Measurements from ENCODE around the gene ASS1. TPM values are rescaled to one million over a fixed set of nuclear protein-coding genes. Genes with fewer than 3 reads are reported as not detected.

Gene ASS1
- total RNA-seq, 6 donors from 2014 or later, result 31.4 to 104 (median 66.3) TPM

DNA sequence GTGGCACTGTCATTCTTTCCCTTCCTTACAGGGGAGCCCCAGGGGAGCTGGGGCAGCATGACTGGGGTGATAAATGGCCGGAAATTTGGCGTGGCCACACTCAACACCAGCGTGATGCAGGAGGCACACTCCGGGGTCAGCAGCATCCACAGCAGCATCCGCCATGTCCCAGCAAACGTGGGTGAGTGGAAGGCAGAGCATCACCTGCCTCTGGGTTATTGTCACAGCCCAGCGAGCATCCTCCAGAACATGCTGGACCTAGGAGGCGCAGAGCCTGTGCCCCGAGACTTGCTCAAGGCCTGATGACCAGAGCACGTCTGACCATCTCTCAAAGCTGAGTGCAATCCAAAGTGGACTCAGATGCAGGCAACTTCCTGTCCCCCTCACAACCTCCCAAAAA, 22.2 kb upstream of the ASS1 start:
- Histone ChIP-seq H3K27me3 (no peaks in the 10 kb centered on the region), H3K4me1 (peaks cover 0 to 5% (median 2%) of the 10 kb centered on the region in 4 donors), H3K9me3 (no peaks in the 10 kb centered on the region), H3K36me3 (no peaks in the 10 kb centered on the region), H3K27ac (no peak overlapping the region), H3K4me3 (no peak overlapping the region)
- DNase-seq (no peak), ATAC-seq (ENCODE audit: low FRiP score in 2 of 2) (no peak)
- TF ChIP-seq POLR2AphosphoS5 (IDR thresholded peaks at IDR 0.05) (no peak), EP300 (IDR thresholded peaks at IDR 0.05) (no peak), POLR2A (IDR thresholded peaks at IDR 0.05) (no peak)
- TF ChIP-seq, protein P1, sequence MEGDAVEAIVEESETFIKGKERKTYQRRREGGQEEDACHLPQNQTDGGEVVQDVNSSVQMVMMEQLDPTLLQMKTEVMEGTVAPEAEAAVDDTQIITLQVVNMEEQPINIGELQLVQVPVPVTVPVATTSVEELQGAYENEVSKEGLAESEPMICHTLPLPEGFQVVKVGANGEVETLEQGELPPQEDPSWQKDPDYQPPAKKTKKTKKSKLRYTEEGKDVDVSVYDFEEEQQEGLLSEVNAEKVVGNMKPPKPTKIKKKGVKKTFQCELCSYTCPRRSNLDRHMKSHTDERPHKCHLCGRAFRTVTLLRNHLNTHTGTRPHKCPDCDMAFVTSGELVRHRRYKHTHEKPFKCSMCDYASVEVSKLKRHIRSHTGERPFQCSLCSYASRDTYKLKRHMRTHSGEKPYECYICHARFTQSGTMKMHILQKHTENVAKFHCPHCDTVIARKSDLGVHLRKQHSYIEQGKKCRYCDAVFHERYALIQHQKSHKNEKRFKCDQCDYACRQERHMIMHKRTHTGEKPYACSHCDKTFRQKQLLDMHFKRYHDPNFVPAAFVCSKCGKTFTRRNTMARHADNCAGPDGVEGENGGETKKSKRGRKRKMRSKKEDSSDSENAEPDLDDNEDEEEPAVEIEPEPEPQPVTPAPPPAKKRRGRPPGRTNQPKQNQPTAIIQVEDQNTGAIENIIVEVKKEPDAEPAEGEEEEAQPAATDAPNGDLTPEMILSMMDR (IDR thresholded peaks at IDR 0.05), result no peak
- WGBS, 2 donors, result 71 to 94% methylated on average over 6 to 9 of the region's 10 CpGs

DNA sequence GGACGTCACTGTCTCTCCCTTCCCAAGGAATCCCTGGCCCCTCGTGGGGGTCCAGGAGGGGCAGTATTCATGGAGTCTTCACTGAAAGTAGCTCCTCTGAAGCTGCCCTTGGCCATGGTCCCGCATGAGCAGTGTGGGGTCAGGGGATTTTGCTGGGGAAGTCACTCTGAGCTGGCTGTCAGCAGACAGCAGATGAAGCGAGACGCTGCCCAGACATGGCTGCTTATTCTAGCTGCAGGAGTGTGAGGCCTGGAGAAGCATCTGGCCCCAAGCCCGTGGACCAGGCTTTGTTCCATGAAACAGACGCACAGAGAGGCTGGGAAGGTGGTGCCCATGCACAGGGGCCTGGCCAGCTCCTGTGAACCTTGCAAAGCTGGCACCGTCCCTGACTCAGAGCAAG, 21.5 kb upstream of the ASS1 start:
- H3K27ac ChIP-seq, result no peak overlapping the region
- TF ChIP-seq POLR2AphosphoS5 (IDR thresholded peaks at IDR 0.05) (no peak), POLR2A (IDR thresholded peaks at IDR 0.05) (no peak), EP300 (IDR thresholded peaks at IDR 0.05) (no peak)
- TF ChIP-seq, protein P1 (IDR thresholded peaks at IDR 0.05), result no peak
- no peaks in the 10 kb centered on the region for H3K9me3 ChIP-seq
- WGBS, 2 donors, result 65 to 81% methylated on average over 5 to 8 of the region's 8 CpGs
- peaks cover 0 to 5% (median 2%) of the 10 kb centered on the region in 4 donors for H3K4me1 ChIP-seq
- ATAC-seq (ENCODE audit: low FRiP score in 2 of 2) (no peak), DNase-seq (no peak)
- H3K27me3 ChIP-seq, result no peaks in the 10 kb centered on the region
- H3K36me3 ChIP-seq, result no peaks in the 10 kb centered on the region
- no peak overlapping the region for H3K4me3 ChIP-seq

DNA sequence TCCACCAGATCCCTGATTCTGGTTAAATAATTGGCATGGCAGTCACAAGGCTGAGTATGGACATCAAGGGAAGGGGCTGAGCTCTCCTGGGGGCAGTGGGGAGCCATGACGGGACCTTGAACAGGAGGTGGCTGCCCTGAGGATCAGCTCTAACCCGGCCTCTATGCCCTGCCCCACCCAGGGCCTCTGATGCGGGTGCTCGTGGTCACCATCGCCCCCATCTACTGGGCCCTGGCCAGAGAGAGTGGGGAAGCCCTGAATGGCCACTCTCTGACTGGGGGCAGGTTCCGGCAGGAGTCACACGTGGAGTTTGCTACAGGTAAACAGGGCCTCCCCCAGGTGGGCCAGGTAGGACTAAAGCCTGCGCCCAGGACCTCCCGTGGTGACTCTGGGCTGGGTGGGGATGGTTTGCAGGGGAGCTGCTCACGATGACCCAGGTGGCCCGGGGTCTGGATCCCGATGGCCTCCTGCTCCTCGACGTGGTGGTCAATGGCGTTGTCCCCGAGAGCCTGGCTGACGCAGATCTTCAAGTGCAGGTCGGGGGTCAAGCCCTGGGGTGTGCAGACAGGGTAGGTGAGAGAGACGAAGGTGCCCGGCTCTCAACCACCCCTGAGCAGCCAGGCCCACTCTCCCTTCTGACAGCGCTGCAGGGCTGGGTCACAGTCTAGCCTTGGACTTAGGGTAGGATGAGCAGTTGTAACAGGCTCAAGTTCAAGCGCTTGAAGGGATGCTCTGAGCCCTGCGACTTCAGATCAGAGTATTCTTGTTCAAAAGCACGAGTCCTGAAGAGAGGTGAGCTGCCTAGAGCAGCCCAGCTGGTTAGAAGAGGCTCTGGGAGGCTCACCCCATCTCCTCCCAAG, 19.9 kb upstream of the ASS1 start:
- H3K4me1 ChIP-seq, result peaks cover 0 to 5% (median 2%) of the 10 kb centered on the region in 4 donors
- ATAC-seq (ENCODE audit: low FRiP score in 2 of 2), result no peak
- TF ChIP-seq, protein P1 (IDR thresholded peaks at IDR 0.05), result no peak
- no peak for TF ChIP-seq POLR2A (IDR thresholded peaks at IDR 0.05)
- no peak for TF ChIP-seq EP300 (IDR thresholded peaks at IDR 0.05)
- no peak for TF ChIP-seq POLR2AphosphoS5 (IDR thresholded peaks at IDR 0.05)

DNA sequence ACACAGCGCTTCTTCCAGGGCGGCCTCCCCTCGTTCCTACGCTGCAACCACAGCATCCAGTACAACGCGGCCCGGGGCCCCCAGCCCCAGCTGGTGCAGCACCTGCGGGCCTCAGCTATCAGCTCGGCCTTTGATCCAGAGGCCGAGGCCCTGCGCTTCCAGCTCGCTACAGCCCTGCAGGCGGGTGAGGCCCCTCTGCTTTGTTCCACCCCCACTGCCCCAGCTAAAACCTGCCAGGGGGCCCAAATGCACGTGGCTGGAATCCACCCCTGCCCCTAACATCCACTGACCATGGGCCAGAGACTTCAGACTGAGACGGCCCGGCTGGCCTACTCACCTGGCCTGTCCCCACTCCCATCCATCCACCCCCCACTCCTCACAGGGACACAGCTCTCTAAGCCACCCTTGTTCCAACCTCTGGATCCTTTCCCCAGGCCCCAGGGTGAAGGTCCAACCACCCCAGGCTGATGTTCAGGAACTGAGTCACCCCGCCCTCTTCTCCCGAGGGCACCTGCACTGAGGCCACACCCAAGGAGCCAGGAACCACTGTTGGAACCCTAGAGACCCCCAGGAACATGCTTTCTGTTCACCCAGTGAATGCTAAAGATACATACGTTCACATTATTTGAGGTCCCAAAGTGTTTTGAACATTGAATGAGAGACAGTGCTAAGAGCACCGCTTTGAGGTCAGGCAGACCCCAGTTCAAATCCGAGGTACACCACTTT, 18.9 kb upstream of the ASS1 start:
- Histone ChIP-seq H3K9me3 (peaks cover 0 to 7% (median 3%) of the 10 kb centered on the region in 4 donors), H3K36me3 (no peaks in the 10 kb centered on the region), H3K27me3 (no peaks in the 10 kb centered on the region), H3K4me3 (no peak overlapping the region), H3K4me1 (peaks cover 0 to 5% (median 2%) of the 10 kb centered on the region in 4 donors), H3K27ac (no peak overlapping the region)
- no peak for TF ChIP-seq POLR2A (IDR thresholded peaks at IDR 0.05)
- no peak for TF ChIP-seq POLR2AphosphoS5 (IDR thresholded peaks at IDR 0.05)
- TF ChIP-seq, protein P1 (IDR thresholded peaks at IDR 0.05), result no peak
- TF ChIP-seq EP300 (IDR thresholded peaks at IDR 0.05), result no peak
- ATAC-seq (ENCODE audit: low FRiP score in 2 of 2), result no peak
- DNase-seq, result no peak
- 76 to 78% methylated on average over 18 to 21 of the region's 21 CpGs for WGBS, 2 donors

More for the DNA sequence above, 19.9 kb upstream of the ASS1 start:
- DNase-seq, result no peak
- Histone ChIP-seq H3K36me3 (no peaks in the 10 kb centered on the region), H3K4me3 (no peak overlapping the region), H3K9me3 (no peaks in the 10 kb centered on the region), H3K27ac (no peak overlapping the region), H3K27me3 (no peaks in the 10 kb centered on the region)
- 92 to 94% methylated on average over 9 to 21 of the region's 24 CpGs for WGBS, 2 donors
